Endothelial cell of umbilical vein (primary cell): Measurements from ENCODE around the gene AKNAD1. TPM values are rescaled to one million over a fixed set of nuclear protein-coding genes. Genes with fewer than 3 reads are reported as not detected.

Source experiments
- BruUV-seq: library from RNA; stranded (reverse); fragments of 400-500 nt; replicated peaks from 2 replicates; lab custom pipeline; 2021; lab: Mats Ljungman, UMichigan
- CTCF ChIA-PET: fragments of 300-600, 350-600 bp; sonication (Branson Sonifier 250); formaldehyde crosslinking; loops from one replicate; lab custom pipeline; 2021; ENCODE audit warnings: antibody characterized with exemption, inconsistent platforms; lab: Charles Lee
- POLR2A ChIA-PET: fragments of 300-600, 350-600 bp; sonication (Branson Sonifier 250); formaldehyde crosslinking; loops from one replicate; lab custom pipeline; 2021; ENCODE audit warnings: antibody characterized with exemption, inconsistent platforms; lab: Charles Lee
- DNase-seq: peaks from one replicate; pipeline ENCODE4 v3.0.0-alpha.2; 2011; ENCODE audit warnings: low read depth, low spot score
- FAIRE-seq: peaks from 2 replicates; lab custom pipeline; 2011; peaks lifted over from hg19 to GRCh38; lab: Jason Lieb, UNC
- H2AFZ ChIP-seq: 2 replicates; pipeline ENCODE4 v1.6.0; 2012; ENCODE audit warnings: low read depth, low read length, control low read depth, inconsistent platforms
- H3K27ac ChIP-seq: 2 replicates; pipeline ENCODE4 v1.5.1; 2011; ENCODE audit warnings: low read depth, mild to moderate bottlenecking, control low read depth, low read length, moderate library complexity; ENCODE audit not compliant: insufficient read depth
- H3K27me3 ChIP-seq, 2 experiments: 2 replicates each; pipeline versions ENCODE4 v1.6.0 to v1.6.1; 2011; ENCODE audit warnings: low read length in 2 of 2, mixed read lengths in 1 of 2; ENCODE audit not compliant: control insufficient read depth in 2 of 2, insufficient read depth in 2 of 2
- H3K36me3 ChIP-seq, 2 experiments: 2 replicates in 1 of 2; 3 replicates in 1 of 2; pipeline ENCODE4 v1.5.1; 2011; ENCODE audit warnings: low read length in 2 of 2, mild to moderate bottlenecking in 1 of 2, moderate library complexity in 1 of 2; ENCODE audit not compliant: control insufficient read depth in 2 of 2, insufficient read depth in 2 of 2; ENCODE audit errors: extremely low read depth in 1 of 2
- H3K4me1 ChIP-seq: 3 replicates; pipeline ENCODE4 v1.5.1; 2011; ENCODE audit warnings: mild to moderate bottlenecking, low read length; ENCODE audit not compliant: control insufficient read depth, insufficient read depth; ENCODE audit errors: extremely low read depth
- H3K4me2 ChIP-seq: 2 replicates; pipeline ENCODE4 v1.6.1; 2011; ENCODE audit warnings: low read length, control low read depth, mixed read lengths; ENCODE audit not compliant: insufficient read depth
- H3K4me3 ChIP-seq, 3 experiments: fragments of 200-600 bp in 1 of 3; sonication (generic), shearing (Covaris generic) in 1 of 3; replicated peaks in 1 of 3; 2 replicates each; pipeline ENCODE4 v1.5.1; 2011 to 2016; ENCODE audit warnings: control low read depth in 3 of 3, low read length in 3 of 3, mild to moderate bottlenecking in 2 of 3, inconsistent platforms in 1 of 3, low read depth in 1 of 3, moderate library complexity in 1 of 3; ENCODE audit not compliant: insufficient read depth in 1 of 3
- H3K79me2 ChIP-seq: 2 replicates; pipeline ENCODE4 v1.6.0; 2012; ENCODE audit warnings: low read length, inconsistent platforms; ENCODE audit not compliant: control insufficient read depth, insufficient read depth
- H3K9ac ChIP-seq: replicated peaks from 2 replicates; pipeline ENCODE3; 2011; ENCODE audit warnings: low read length, control low read depth; ENCODE audit not compliant: insufficient read depth; ENCODE audit errors: extremely low read depth
- H3K9me1 ChIP-seq: replicated peaks from 3 replicates; pipeline ENCODE4 v1.6.0; 2011; ENCODE audit warnings: mild to moderate bottlenecking, low read length; ENCODE audit not compliant: control insufficient read depth, insufficient read depth; ENCODE audit errors: extremely low read depth
- H3K9me3 ChIP-seq: replicated peaks from 2 replicates; pipeline ENCODE4 v1.5.1; 2012; ENCODE audit warnings: low read length, inconsistent platforms; ENCODE audit not compliant: control insufficient read depth, insufficient read depth
- H4K20me1 ChIP-seq: replicated peaks from 2 replicates; pipeline ENCODE3; 2011; ENCODE audit warnings: mild to moderate bottlenecking, low read length; ENCODE audit not compliant: control insufficient read depth, insufficient read depth; ENCODE audit errors: extremely low read depth
- EZH2 ChIP-seq: IDR thresholded peaks from 2 replicates; pipeline ENCODE4 v1.6.1; 2012; ENCODE audit warnings: borderline replicate concordance, low read depth, mild to moderate bottlenecking, moderate library complexity, low read length, inconsistent platforms; ENCODE audit not compliant: severe bottlenecking
- FOS ChIP-seq: IDR thresholded peaks from 2 replicates; pipeline ENCODE4 v1.6.1; 2011; ENCODE audit warnings: mild to moderate bottlenecking, low read length, moderate library complexity, borderline replicate concordance; ENCODE audit not compliant: insufficient read depth
- GATA2 ChIP-seq: IDR thresholded peaks from 2 replicates; pipeline ENCODE4 v1.7.0; 2011; ENCODE audit warnings: low read depth, mild to moderate bottlenecking, moderate library complexity, mixed read lengths, low read length; ENCODE audit not compliant: insufficient read length, insufficient read depth
- JUN ChIP-seq: IDR thresholded peaks from 2 replicates; pipeline ENCODE4 v1.6.1; 2011; ENCODE audit warnings: borderline replicate concordance, low read depth; ENCODE audit not compliant: insufficient read length, insufficient read depth
- MYC ChIP-seq: IDR thresholded peaks from one replicate; pipeline ENCODE4 v1.6.1; 2011; ENCODE audit warnings: mild to moderate bottlenecking, low read depth, low read length
- POLR2A ChIP-seq: IDR thresholded peaks from 2 replicates; pipeline ENCODE4 v1.6.1; 2012; ENCODE audit warnings: low read depth, mild to moderate bottlenecking, control low read depth, low read length
- POLR2AphosphoS5 ChIP-seq: IDR thresholded peaks from 2 replicates; pipeline ENCODE4 v1.6.1; 2012; ENCODE audit warnings: low read depth, mild to moderate bottlenecking, control low read depth, low read length, moderate library complexity; ENCODE audit not compliant: insufficient read depth
- dilution Hi-C: fragments of 300-500 bp; cut with MboI; formaldehyde crosslinking; loops from one replicate; pipeline ENCODE4 v1.15.0; 2019; ENCODE audit warnings: low sequenced_read_pairs; ENCODE audit not compliant: extremely low pct_ligation_motif_present
- intact Hi-C: fragments of 100-400 bp; cut with micrococcal nuclease; formaldehyde crosslinking; loops from one replicate; pipeline ENCODE4 v1.10.0; 2022
- polyA plus RNA-seq, 4 experiments: library from polyadenylated mRNA; depleted of rRNA in 3 of 4; stranded (reverse) in 3 of 4; unstranded in 1 of 4; fragments of >200 nt; gene quantifications; 2 replicates each; pipeline versions ENCODE4 v1.2.1 to v1.2.3, GENCODE V29; 2011 to 2012; ENCODE audit warnings: missing spikeins in 1 of 4
- total RNA-seq: library from RNA; stranded (reverse); gene quantifications from 2 replicates; pipeline ENCODE4 v1.2.3, GENCODE V29; 2021
- TF ChIP-seq, protein P1 (sequence below): IDR thresholded peaks from 2 replicates; pipeline ENCODE4 v1.6.1; 2011; ENCODE audit not compliant: insufficient read depth, insufficient read length
- TF ChIP-seq, protein P2 (sequence below), 2 donors: IDR thresholded peaks; 1 replicate in 1 of 2; 2 replicates in 1 of 2; pipeline ENCODE4 v1.5.1; 2011; ENCODE audit warnings: low read length in 2 of 2, mild to moderate bottlenecking in 2 of 2, moderate library complexity in 2 of 2, control low read depth in 1 of 2, inconsistent platforms in 1 of 2, low read depth in 1 of 2; ENCODE audit not compliant: insufficient read depth in 1 of 2; ENCODE audit errors: extremely low read depth in 1 of 2

AKNAD1 gene
- total and polyA plus RNA-seq, 2 donors (not counting 3 experiments of a cell fraction or from before 2014, with no cell fraction given) = not detected

DNA sequence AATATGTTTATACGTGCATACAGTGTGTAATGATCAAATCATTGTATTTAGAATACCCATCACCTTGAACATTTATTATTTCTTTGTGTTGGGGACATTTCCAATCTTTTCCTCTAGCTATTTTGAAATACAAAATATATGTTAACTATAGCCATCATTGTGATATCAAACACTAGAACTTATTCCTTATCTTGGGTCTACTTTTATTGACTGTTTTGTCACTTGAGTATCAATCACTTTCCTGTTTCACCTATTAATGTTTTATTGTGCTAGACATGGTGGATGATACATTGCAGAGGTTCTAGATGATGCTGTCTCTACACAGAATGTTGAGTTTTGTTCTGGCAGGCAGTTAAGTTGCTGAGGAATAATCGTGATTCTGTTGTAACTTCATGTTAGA, 64.5 kb downstream of the AKNAD1 start:
- Histone ChIP-seq H3K9me1 (no peaks in the 10 kb centered on the region), H3K27me3 (no peaks in the 10 kb centered on the region), H3K9me3 (no peaks in the 10 kb centered on the region), H3K36me3 (peaks cover 5 to 12% of the 10 kb centered on the region in 2 experiments), H3K4me3 (no peak overlapping the region), H2AFZ (no peak overlapping the region), H3K79me2 (no peaks in the 10 kb centered on the region), H4K20me1 (no peaks in the 10 kb centered on the region), H3K4me2 (no peak overlapping the region), H3K9ac (no peak overlapping the region), H3K4me1 (no peaks in the 10 kb centered on the region), H3K27ac (no peak overlapping the region)
- DNase-seq (no peak), FAIRE-seq (no peak)
- dilution Hi-C loops (no loop called here), intact Hi-C loops (no loop called here)
- TF ChIP-seq GATA2 (no peak), JUN (no peak), FOS (no peak), EZH2 (no peak), MYC (no peak), POLR2A (no peak), POLR2AphosphoS5 (no peak)
- TF ChIP-seq, protein P1, sequence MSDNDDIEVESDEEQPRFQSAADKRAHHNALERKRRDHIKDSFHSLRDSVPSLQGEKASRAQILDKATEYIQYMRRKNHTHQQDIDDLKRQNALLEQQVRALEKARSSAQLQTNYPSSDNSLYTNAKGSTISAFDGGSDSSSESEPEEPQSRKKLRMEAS = no peak
- TF ChIP-seq, protein P2, sequence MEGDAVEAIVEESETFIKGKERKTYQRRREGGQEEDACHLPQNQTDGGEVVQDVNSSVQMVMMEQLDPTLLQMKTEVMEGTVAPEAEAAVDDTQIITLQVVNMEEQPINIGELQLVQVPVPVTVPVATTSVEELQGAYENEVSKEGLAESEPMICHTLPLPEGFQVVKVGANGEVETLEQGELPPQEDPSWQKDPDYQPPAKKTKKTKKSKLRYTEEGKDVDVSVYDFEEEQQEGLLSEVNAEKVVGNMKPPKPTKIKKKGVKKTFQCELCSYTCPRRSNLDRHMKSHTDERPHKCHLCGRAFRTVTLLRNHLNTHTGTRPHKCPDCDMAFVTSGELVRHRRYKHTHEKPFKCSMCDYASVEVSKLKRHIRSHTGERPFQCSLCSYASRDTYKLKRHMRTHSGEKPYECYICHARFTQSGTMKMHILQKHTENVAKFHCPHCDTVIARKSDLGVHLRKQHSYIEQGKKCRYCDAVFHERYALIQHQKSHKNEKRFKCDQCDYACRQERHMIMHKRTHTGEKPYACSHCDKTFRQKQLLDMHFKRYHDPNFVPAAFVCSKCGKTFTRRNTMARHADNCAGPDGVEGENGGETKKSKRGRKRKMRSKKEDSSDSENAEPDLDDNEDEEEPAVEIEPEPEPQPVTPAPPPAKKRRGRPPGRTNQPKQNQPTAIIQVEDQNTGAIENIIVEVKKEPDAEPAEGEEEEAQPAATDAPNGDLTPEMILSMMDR (IDR thresholded peaks at IDR 0.05; ENCODE audit: extremely low read depth in 1 of 2, insufficient read depth in 1 of 2, low read depth in 1 of 2, low read length in 2 of 2) = no peak
- ChIA-PET CTCF (interaction anchor here (0.7 to 1.3 kb wide), 3 partner anchors 9 to 54 kb away, joined by 3 to 6 read pairs (median 4); no protein-coding TSS in a partner anchor), POLR2A (no interaction called here)
- no TSS peak for BruUV-seq
